8988T (cell line): Measurements from ENCODE around the gene GPN1.
"Not testable (repeated sequence)": the region's sequence is repeated elsewhere in the genome, so short reads cannot be mapped to it uniquely, and the experiment has no call there.

Experiments
- DNase-seq: peaks from one replicate; pipeline ENCODE4 v3.0.0; 2011

Gene GPN1

GRCh38 chr2:27672723-27673486 is 44.1 kb downstream of the GPN1 start:
- no peak for DNase-seq

- no peak for DNase-seq
Observed at GRCh38 chr2:27680571-27680970, 51.7 kb downstream of the GPN1 start.

- DNase-seq = no peak
Observed at GRCh38 chr2:27681841-27682240, 53.0 kb downstream of the GPN1 start.

GRCh38 chr2:27682334-27682771 is 53.5 kb downstream of the GPN1 start:
- DNase-seq = not testable (repeated sequence)

- DNase-seq = no peak
Observed at GRCh38 chr2:27683390-27684071, 54.7 kb downstream of the GPN1 start.

GRCh38 chr2:27685006-27685405 is 56.2 kb downstream of the GPN1 start:
- DNase-seq = not testable (repeated sequence)

- no peak for DNase-seq
Observed at GRCh38 chr2:27685577-27685976, 56.7 kb downstream of the GPN1 start.

GRCh38 chr2:27687232-27687631 is 58.4 kb downstream of the GPN1 start:
- no peak for DNase-seq

GRCh38 chr2:27689424-27689823 is 60.6 kb downstream of the GPN1 start:
- no peak for DNase-seq

GRCh38 chr2:27690052-27690451 is 61.2 kb downstream of the GPN1 start:
- DNase-seq = no peak

- DNase-seq = no peak
Observed at GRCh38 chr2:27697660-27698059, 68.8 kb downstream of the GPN1 start.
